22Rv1 (cell line): ENCODE data around the gene FAM180B.

Experiments used
- CTCF ChIP-seq: fragments of 450-650 bp; IDR thresholded peaks from 2 replicates; pipeline ENCODE4 v1.5.1; 2017; ENCODE audit warnings: mild to moderate bottlenecking
- ZFX ChIP-seq: fragments of 450-650 bp; IDR thresholded peaks from 2 replicates; pipeline ENCODE4 v1.6.1; 2017; ENCODE audit warnings: antibody characterized with exemption, borderline replicate concordance

DNA sequence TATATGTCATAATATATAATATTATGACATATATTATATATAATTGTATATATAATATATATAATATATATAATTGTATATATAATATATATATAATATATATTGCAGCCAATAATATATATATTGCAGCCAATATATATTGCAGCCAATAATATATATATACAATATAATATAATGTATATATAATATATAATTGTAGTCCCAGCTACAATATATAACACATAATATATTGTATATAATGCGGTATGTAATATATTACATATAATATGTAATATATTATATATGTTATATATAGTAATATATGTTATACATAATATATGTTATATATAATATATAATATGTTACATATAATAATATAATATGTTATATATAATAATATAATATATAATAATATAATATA lies 27.8 kb upstream of the FAM180B start:
- TF ChIP-seq CTCF (no peak), ZFX (no peak)
